Muscle of leg (tissue), 11 donors: Measurements from ENCODE around the gene ZBTB16. TPM values are rescaled to one million over a fixed set of nuclear protein-coding genes. Genes with fewer than 3 reads are reported as not detected.

Experiments used
- DNase-seq: peaks from one replicate; pipeline ENCODE4 v3.0.0; 2013
- H3K27ac ChIP-seq: one replicate; pipeline ENCODE4 v1.5.1; 2013; ENCODE audit warnings: mild to moderate bottlenecking, low read length, control low read depth
- H3K27me3 ChIP-seq: one replicate; pipeline ENCODE4 v1.6.1; 2013; ENCODE audit warnings: low read length; ENCODE audit not compliant: control insufficient read depth, insufficient read depth
- H3K36me3 ChIP-seq: one replicate; pipeline ENCODE4 v1.6.1; 2013; ENCODE audit warnings: low read length; ENCODE audit not compliant: control insufficient read depth, insufficient read depth
- H3K4me1 ChIP-seq: one replicate; pipeline ENCODE4 v1.6.1; 2013; ENCODE audit warnings: low read length; ENCODE audit not compliant: control insufficient read depth, insufficient read depth
- H3K4me3 ChIP-seq: one replicate; pipeline ENCODE4 v1.5.1; 2013; ENCODE audit warnings: low read length, control low read depth
- H3K9me3 ChIP-seq: replicated peaks from 2 replicates; pipeline ENCODE4 v1.6.1; 2013; ENCODE audit warnings: low read depth, low read length; ENCODE audit not compliant: control insufficient read depth
- WGBS: methylation state at CpG from one replicate; pipeline ENCODE4 v1.1.5; 2013; ENCODE audit warnings: missing lambda C conversion rate; ENCODE audit not compliant: insufficient coverage; 5-methylcytosine and 5-hydroxymethylcytosine counted together
- polyA plus RNA-seq, 8 donors: library from polyadenylated mRNA; unstranded; fragments of 120-200 nt; gene quantifications; one replicate each; pipeline versions ENCODE4 v1.2.1 to v1.2.3, GENCODE V29; 2013; ENCODE audit warnings: inconsistent platforms in 1 of 8, low replicate concordance in 1 of 8; ENCODE audit not compliant: insufficient read length in 8 of 8, insufficient read depth in 1 of 8
- total RNA-seq: library from RNA; stranded (reverse); fragments of 120-200 nt; gene quantifications from one replicate; pipeline ENCODE4 v1.2.4, GENCODE V29; 2013

The ZBTB16 gene
- total and polyA plus RNA-seq, 9 donors = 1.7 to 10.0 (median 4.0) TPM

- peaks cover 9% of the 10 kb centered on the region for H3K4me1 ChIP-seq
- 40% methylated on average over 1 of the region's 1 CpG for WGBS
- H3K27ac ChIP-seq = no peak overlapping the region
- H3K9me3 ChIP-seq = no peaks in the 10 kb centered on the region
- peaks cover 12% of the 10 kb centered on the region for H3K27me3 ChIP-seq
- H3K36me3 ChIP-seq = no peaks in the 10 kb centered on the region
- no peak for DNase-seq
- no peak overlapping the region for H3K4me3 ChIP-seq
These were observed 33.2 kb upstream of the ZBTB16 start for GRCh38 chr11:114026355-114026754.

- peaks cover 16% of the 10 kb centered on the region for H3K27me3 ChIP-seq
- H3K36me3 ChIP-seq = no peaks in the 10 kb centered on the region
- H3K4me1 ChIP-seq = peaks cover 14% of the 10 kb centered on the region
- no peak overlapping the region for H3K27ac ChIP-seq
- H3K9me3 ChIP-seq = no peaks in the 10 kb centered on the region
- DNase-seq = no peak
- H3K4me3 ChIP-seq = no peak overlapping the region
- WGBS = 57% methylated on average over 9 of the region's 11 CpGs
These were observed 32.1 kb upstream of the ZBTB16 start for GRCh38 chr11:114027391-114027790.

- no peaks in the 10 kb centered on the region for H3K36me3 ChIP-seq
- H3K27ac ChIP-seq = no peak overlapping the region
These were observed 31.6 kb upstream of the ZBTB16 start for GRCh38 chr11:114027926-114028325.

GRCh38 chr11:114031246-114031966 is 28.1 kb upstream of the ZBTB16 start:
- 59% methylated on average over 5 of the region's 18 CpGs for WGBS
- DNase-seq = no peak
- H3K4me1 ChIP-seq = peaks cover 19% of the 10 kb centered on the region
- H3K27me3 ChIP-seq = peaks cover 13% of the 10 kb centered on the region
- no peaks in the 10 kb centered on the region for H3K36me3 ChIP-seq
- H3K27ac ChIP-seq = peak overlapping the region; percentile 9
- H3K4me3 ChIP-seq = no peak overlapping the region
- no peaks in the 10 kb centered on the region for H3K9me3 ChIP-seq

More at GRCh38 chr11:114027926-114028325, 31.6 kb upstream of the ZBTB16 start:
- Histone ChIP-seq H3K4me3 (no peak overlapping the region), H3K4me1 (peaks cover 14% of the 10 kb centered on the region), H3K9me3 (no peaks in the 10 kb centered on the region), H3K27me3 (peaks cover 16% of the 10 kb centered on the region)
- no CpG with 5 or more reads among the region's 4 CpGs for WGBS
- DNase-seq = no peak

- Histone ChIP-seq H3K4me1 (peaks cover 20% of the 10 kb centered on the region), H3K4me3 (no peak overlapping the region), H3K27me3 (peaks cover 13% of the 10 kb centered on the region), H3K27ac (peak overlapping the region; percentile 9), H3K36me3 (no peaks in the 10 kb centered on the region), H3K9me3 (no peaks in the 10 kb centered on the region)
- 79% methylated on average over 4 of the region's 5 CpGs for WGBS
- DNase-seq = no peak
These were observed 27.6 kb upstream of the ZBTB16 start for GRCh38 chr11:114031967-114032320.

- Histone ChIP-seq H3K4me3 (no peak overlapping the region), H3K9me3 (no peaks in the 10 kb centered on the region), H3K4me1 (peaks cover 20% of the 10 kb centered on the region), H3K27ac (no peak overlapping the region), H3K27me3 (peaks cover 8% of the 10 kb centered on the region), H3K36me3 (no peaks in the 10 kb centered on the region)
- 80% methylated on average over 3 of the region's 5 CpGs for WGBS
- no peak for DNase-seq
These were observed 26.4 kb upstream of the ZBTB16 start for GRCh38 chr11:114033066-114033465.

GRCh38 chr11:114033572-114033971 is 25.9 kb upstream of the ZBTB16 start:
- H3K4me1 ChIP-seq = peaks cover 20% of the 10 kb centered on the region
- no peaks in the 10 kb centered on the region for H3K9me3 ChIP-seq
- peaks cover 8% of the 10 kb centered on the region for H3K27me3 ChIP-seq
- H3K27ac ChIP-seq = no peak overlapping the region
- DNase-seq = no peak
- no CpG with 5 or more reads among the region's 2 CpGs for whole genome bisulfite sequencing
- no peak overlapping the region for H3K4me3 ChIP-seq
- no peaks in the 10 kb centered on the region for H3K36me3 ChIP-seq

- Histone ChIP-seq H3K4me1 (peaks cover 20% of the 10 kb centered on the region), H3K4me3 (no peak overlapping the region), H3K36me3 (no peaks in the 10 kb centered on the region), H3K27ac (no peak overlapping the region), H3K9me3 (no peaks in the 10 kb centered on the region), H3K27me3 (peaks cover 3% of the 10 kb centered on the region)
- DNase-seq = no peak
- WGBS = 88% methylated on average over 7 of the region's 11 CpGs
These were observed 24.6 kb upstream of the ZBTB16 start for GRCh38 chr11:114034956-114035355.

GRCh38 chr11:114036147-114036811 is 23.2 kb upstream of the ZBTB16 start:
- peak; percentile 82 for DNase-seq
- H3K9me3 ChIP-seq = no peaks in the 10 kb centered on the region
- peak overlapping the region; percentile 39 for H3K4me3 ChIP-seq
- H3K4me1 ChIP-seq = peaks cover 11% of the 10 kb centered on the region
- no peak overlapping the region for H3K27ac ChIP-seq
- H3K36me3 ChIP-seq = no peaks in the 10 kb centered on the region
- 0% methylated on average over 26 of the region's 37 CpGs for WGBS
- peaks cover 3% of the 10 kb centered on the region for H3K27me3 ChIP-seq

GRCh38 chr11:114036958-114037357 is 22.6 kb upstream of the ZBTB16 start:
- Histone ChIP-seq H3K27me3 (peaks cover under 1% of the 10 kb centered on the region), H3K27ac (no peak overlapping the region), H3K36me3 (no peaks in the 10 kb centered on the region), H3K9me3 (no peaks in the 10 kb centered on the region), H3K4me3 (no peak overlapping the region), H3K4me1 (peaks cover 9% of the 10 kb centered on the region)
- no peak for DNase-seq
- no CpG with 5 or more reads among the region's 3 CpGs for WGBS
